NCI-H2081 treated with DMSO at 0.1 percent for 48 hours (cell line): ENCODE data around the gene STAT6.

ENCODE experiments used
- DNase-seq: peaks from one replicate; lab custom pipeline; 2025; lab: John Stamatoyannopoulos, UW

Gene STAT6

GRCh38 chr12:57111031-57111734 is at the start of gene STAT6:
Gene STAT6 (minus strand): TSS chr12:57111362. CDS start chr12:57108278, 3,084 bp downstream.
- DNase-seq = no peak

GRCh38 chr12:57160741-57161140 is 49.6 kb upstream of the STAT6 start:
- DNase-seq = no peak

GRCh38 chr12:57160040-57160439 is 48.9 kb upstream of the STAT6 start:
- DNase-seq = no peak

GRCh38 chr12:57159311-57159710 is 48.1 kb upstream of the STAT6 start:
- DNase-seq = no peak

- no peak for DNase-seq
These were observed 47.5 kb upstream of the STAT6 start for GRCh38 chr12:57158665-57159064.

- DNase-seq = no peak
These were observed 47.0 kb upstream of the STAT6 start for GRCh38 chr12:57158186-57158585.

- DNase-seq = no peak
These were observed 46.5 kb upstream of the STAT6 start for GRCh38 chr12:57157588-57158173.

- DNase-seq = no peak
These were observed 45.7 kb upstream of the STAT6 start for GRCh38 chr12:57156701-57157403.

GRCh38 chr12:57154804-57155434 is 43.8 kb upstream of the STAT6 start:
- no peak for DNase-seq

GRCh38 chr12:57154076-57154475 is 42.9 kb upstream of the STAT6 start:
- no peak for DNase-seq

GRCh38 chr12:57153415-57153997 is 42.3 kb upstream of the STAT6 start:
- DNase-seq = no peak

GRCh38 chr12:57152639-57153038 is 41.5 kb upstream of the STAT6 start:
- DNase-seq = no peak

- no peak for DNase-seq
These were observed 40.8 kb upstream of the STAT6 start for GRCh38 chr12:57151741-57152630.

- DNase-seq = no peak
These were observed 39.3 kb upstream of the STAT6 start for GRCh38 chr12:57150400-57151000.

GRCh38 chr12:57149245-57149900 is 38.2 kb upstream of the STAT6 start:
- DNase-seq = no peak

GRCh38 chr12:57148469-57149244 is 37.5 kb upstream of the STAT6 start:
- no peak for DNase-seq

- DNase-seq = no peak
These were observed 36.1 kb upstream of the STAT6 start, which contains the start of gene LRP1-AS for GRCh38 chr12:57146961-57147944. Gene LRP1-AS (minus strand): TSS chr12:57147619.

GRCh38 chr12:57146092-57146491 is 34.9 kb upstream of the STAT6 start:
- no peak for DNase-seq
